K562 (cell line): ENCODE measurements around the gene UBE2M. TPM values are rescaled to one million over a fixed set of nuclear protein-coding genes. Genes with fewer than 3 reads are reported as not detected.

Experiments
- ATAC-seq: fragments of 200-7000 bp; cut with Tn5 transposase; 3 replicates; pipeline ENCODE4 v1.9.1; 2020; ENCODE audit warnings: moderate library complexity
- BruUV-seq: library from RNA; stranded (reverse); fragments of 400-500 nt; replicated peaks from 2 replicates; lab custom pipeline; 2021; lab: Mats Ljungman, UMichigan
- CTCF ChIA-PET: fragments of 300-600 bp; formaldehyde crosslinking; extraction: SDS; loops from one replicate; lab custom pipeline; 2021; ENCODE audit warnings: low intra/inter-chr PET ratio; lab: Yijun Ruan, JAX
- POLR2A ChIA-PET: fragments of 300-600, 350-650 bp; sonication (Branson Sonifier 250); formaldehyde crosslinking; extraction: SDS; loops from one replicate; lab custom pipeline; 2021; ENCODE audit warnings: antibody characterized with exemption, inconsistent platforms; lab: Yijun Ruan, JAX
- DNase-seq, 4 experiments: peaks; one replicate each; pipeline versions ENCODE4 v3.0.0 to v3.0.0-alpha.2; 2011 to 2018; ENCODE audit warnings: low spot score in 3 of 4, mixed read lengths in 3 of 4; ENCODE audit errors: extremely low read depth in 1 of 4
- FAIRE-seq: peaks from 2 replicates; lab custom pipeline; 2011; peaks lifted over from hg19 to GRCh38; lab: Jason Lieb, UNC
- H2AFZ ChIP-seq: 2 replicates; pipeline ENCODE4 v1.6.0; 2011; ENCODE audit warnings: low read depth, low read length, control low read depth, inconsistent platforms
- H3K27ac ChIP-seq: fragments of 200-600 bp; 3 replicates; pipeline ENCODE4 v1.8.0; 2011; ENCODE audit warnings: low read depth, mild to moderate bottlenecking, control low read depth, inconsistent platforms, low read length, moderate library complexity, mixed read lengths; ENCODE audit errors: extremely low read depth
- H3K27me3 ChIP-seq, 2 experiments: fragments of 300-600 bp in 1 of 2; 2 replicates in 1 of 2; 3 replicates in 1 of 2; pipeline versions ENCODE4 v1.6.0 to v1.8.0; 2011; ENCODE audit warnings: inconsistent platforms in 2 of 2, low read length in 2 of 2, mild to moderate bottlenecking in 1 of 2, mixed read lengths in 1 of 2, moderate library complexity in 1 of 2; ENCODE audit not compliant: control insufficient read depth in 2 of 2, insufficient read depth in 2 of 2
- H3K36me3 ChIP-seq: fragments of 300-600 bp; 3 replicates; pipeline ENCODE4 v1.8.0; 2011; ENCODE audit warnings: mild to moderate bottlenecking, low read length, inconsistent platforms; ENCODE audit not compliant: control insufficient read depth, insufficient read depth
- H3K4me1 ChIP-seq, 2 experiments: fragments of 200-600 bp in 1 of 2; replicated peaks in 1 of 2; 2 replicates in 1 of 2; 3 replicates in 1 of 2; pipeline versions ENCODE4 v1.5.1 to v1.8.0; 2011; ENCODE audit warnings: inconsistent platforms in 2 of 2, low read length in 2 of 2, mild to moderate bottlenecking in 1 of 2, mixed read lengths in 1 of 2, moderate library complexity in 1 of 2; ENCODE audit not compliant: control insufficient read depth in 2 of 2, insufficient read depth in 2 of 2
- H3K4me2 ChIP-seq: 2 replicates; pipeline ENCODE4 v1.6.1; 2011; ENCODE audit warnings: low read length, control low read depth, inconsistent platforms, mixed read lengths; ENCODE audit not compliant: insufficient read depth
- H3K4me3 ChIP-seq: fragments of 200-600 bp; sonication (generic), shearing (Covaris generic); 2 replicates; pipeline ENCODE4 v1.5.1; 2016; ENCODE audit warnings: control low read depth, inconsistent platforms
- H3K79me2 ChIP-seq: fragments of 200-600 bp; 3 replicates; pipeline ENCODE4 v1.8.0; 2011; ENCODE audit warnings: low read length, inconsistent platforms; ENCODE audit not compliant: control insufficient read depth, insufficient read depth
- H3K9ac ChIP-seq, 2 experiments: 2 replicates each; pipeline versions ENCODE4 v1.6.0 to v1.6.1; 2011; ENCODE audit warnings: low read depth in 2 of 2, low read length in 2 of 2, control low read depth in 1 of 2, inconsistent platforms in 1 of 2, mild to moderate bottlenecking in 1 of 2, mixed read lengths in 1 of 2; ENCODE audit not compliant: insufficient read depth in 1 of 2
- H3K9me1 ChIP-seq: one replicate; pipeline ENCODE4 v1.6.0; 2011; ENCODE audit warnings: inconsistent platforms, mild to moderate bottlenecking, low read length, moderate library complexity; ENCODE audit not compliant: control insufficient read depth, insufficient read depth
- H3K9me3 ChIP-seq: replicated peaks from 2 replicates; pipeline ENCODE4 v1.5.1; 2011; ENCODE audit warnings: low read depth, low read length, inconsistent platforms; ENCODE audit not compliant: control insufficient read depth, insufficient read depth
- H4K20me1 ChIP-seq: replicated peaks from 2 replicates; pipeline ENCODE4 v1.6.1; 2011; ENCODE audit warnings: low read length, inconsistent platforms, mixed read lengths; ENCODE audit not compliant: control insufficient read depth, insufficient read depth
- FOXA3 ChIP-seq, 2 experiments: fragments of 450-650 bp in 1 of 2; sonication (generic) in 1 of 2; formaldehyde crosslinking; IDR thresholded peaks in 1 of 2; conservative IDR thresholded peaks in 1 of 2; 2 replicates each; pipeline versions ENCODE4 v1.4.0 to v1.8.0; 2020 to 2022; ENCODE audit warnings: mild to moderate bottlenecking in 2 of 2, missing genetic modification reagents in 1 of 2
- HIVEP1 ChIP-seq: fragments of 250-450 bp; sonication (Bioruptor Pico); IDR thresholded peaks from 2 replicates; pipeline ENCODE4 v1.4.0; 2020; ENCODE audit warnings: mild to moderate bottlenecking
- MAX ChIP-seq: sonication (generic); formaldehyde crosslinking; IDR thresholded peaks from 2 replicates; pipeline ENCODE4 v1.9.0; 2022; ENCODE audit warnings: mild to moderate bottlenecking, missing genetic modification reagents
- MXI1 ChIP-seq: IDR thresholded peaks from 2 replicates; pipeline ENCODE4 v1.6.1; 2011; ENCODE audit warnings: low read depth, mild to moderate bottlenecking, improper control_type of control experiment, low read length
- POLR2AphosphoS2 ChIP-seq: IDR thresholded peaks from 2 replicates; pipeline ENCODE4 v1.6.1; 2012; ENCODE audit warnings: low read length, improper control_type of control experiment
- SNAPC5 ChIP-seq: fragments of 250-450 bp; sonication (Bioruptor Pico); IDR thresholded peaks from 2 replicates; pipeline ENCODE4 v1.8.0; 2021; ENCODE audit warnings: moderate library complexity, mild to moderate bottlenecking, inconsistent platforms
- SNRNP70 ChIP-seq: fragments of 200-400 bp; formaldehyde crosslinking; optimal IDR thresholded peaks from 2 replicates; pipeline ENCODE3; 2017; ENCODE audit warnings: low read depth, low read length
- THAP7 ChIP-seq: fragments of 250-450 bp; sonication (Bioruptor Pico); IDR thresholded peaks from 2 replicates; pipeline ENCODE4 v1.5.0; 2021
- U2AF2 ChIP-seq: fragments of 200-400 bp; formaldehyde crosslinking; optimal IDR thresholded peaks from 2 replicates; pipeline ENCODE3; 2017; ENCODE audit warnings: low read depth, mild to moderate bottlenecking, low read length
- ZFP91 ChIP-seq: sonication (generic); formaldehyde crosslinking; IDR thresholded peaks from 2 replicates; pipeline ENCODE4 v1.8.0; 2022; ENCODE audit warnings: mild to moderate bottlenecking, missing genetic modification reagents
- ZFX ChIP-seq: sonication (generic); formaldehyde crosslinking; IDR thresholded peaks from 2 replicates; pipeline ENCODE4 v1.8.0; 2022; ENCODE audit warnings: mild to moderate bottlenecking, missing genetic modification reagents, moderate library complexity
- ZKSCAN8 ChIP-seq: fragments of 200-800 bp; sonication (Bioruptor generic); IDR thresholded peaks from 2 replicates; pipeline ENCODE4 v1.6.1; 2016; ENCODE audit warnings: missing genetic modification characterization, missing compliant biosample characterization
- ZNF239 ChIP-seq: fragments of 250-450 bp; sonication (Bioruptor Pico); IDR thresholded peaks from 2 replicates; pipeline ENCODE4 v1.4.0; 2020; ENCODE audit warnings: mild to moderate bottlenecking
- ZNF589 ChIP-seq: fragments of 200-800 bp; sonication (Bioruptor generic); IDR thresholded peaks from 2 replicates; pipeline ENCODE4 v1.6.1; 2016; ENCODE audit warnings: low read depth, missing genetic modification characterization, missing compliant biosample characterization
- ZNF695 ChIP-seq: fragments of 450-650 bp; formaldehyde crosslinking; IDR thresholded peaks from 2 replicates; pipeline ENCODE4 v1.4.0; 2020; ENCODE audit warnings: mild to moderate bottlenecking, moderate library complexity
- WGBS: fragments of 100-300 bp; shearing (Covaris generic); methylation state at CpG from one replicate; pipeline ENCODE4 v1.1.6; 2016; ENCODE audit warnings: low coverage, mixed read lengths; ENCODE audit not compliant: insufficient coverage; ENCODE audit errors: missing lambda C conversion rate; 5-methylcytosine and 5-hydroxymethylcytosine counted together
- in situ Hi-C: fragments of 300-500 bp; cut with MboI; formaldehyde crosslinking; loops from 4 replicates; pipeline ENCODE4 v1.15.0; 2018; ENCODE audit warnings: inconsistent platforms, mixed read lengths
- intact Hi-C: fragments of 100-400 bp; cut with micrococcal nuclease; formaldehyde crosslinking; loops from 2 replicates; pipeline ENCODE4 v1.14.2; 2022
- polyA plus RNA-seq, 8 experiments: library from polyadenylated mRNA; depleted of rRNA in 4 of 8; stranded (reverse) in 5 of 8; unstranded in 3 of 8; fragments of >200 nt; fragmentation: Nextera tagmentation in 2 of 8; fragmentation: Illumina TruSeq in 1 of 8; extraction: Ambion mirVana in 2 of 8; extraction: Trizol in 1 of 8; gene quantifications; 2 replicates each; pipeline versions ENCODE4 v1.2.1 to v1.2.3, GENCODE V29; 2011 to 2014; ENCODE audit warnings: inconsistent platforms in 1 of 8, missing spikeins in 1 of 8
- total RNA-seq, 7 experiments: library from RNA; depleted of rRNA in 6 of 7; stranded (reverse); fragments of >200 nt in 6 of 7; fragmentation: Illumina TruSeq in 2 of 7; extraction: Trizol in 2 of 7; gene quantifications; 2 replicates each; pipeline versions ENCODE4 v1.2.1 to v1.2.3, GENCODE V29; 2011 to 2021; ENCODE audit warnings: low replicate concordance in 1 of 7

Gene UBE2M
- total and polyA plus RNA-seq, 9 of the 15 experiments (the other 6 are each of a cell fraction or from before 2014, with no cell fraction given), result 0.92 to 163 (median 85.7) TPM

GRCh38 chr19:58522709-58523108 lies 35.7 kb downstream of the UBE2M start:
- Histone ChIP-seq H2AFZ (peak overlapping the region; percentile 55), H3K4me1 (peaks cover 11 to 28% of the 10 kb centered on the region in 2 experiments), H3K9me3 (no peaks in the 10 kb centered on the region), H3K9me1 (peaks cover 3% of the 10 kb centered on the region), H3K9ac (0 out of 4 replicates have a peak overlapping the region, but pooled peaks of 1 of the 2 experiments have one; percentile 19), H3K27ac (no peak overlapping the region), H3K27me3 (no peaks in the 10 kb centered on the region), H3K79me2 (peaks cover 26% of the 10 kb centered on the region)
- intact Hi-C loops, result no loop called here
- BruUV-seq, result no TSS peak
- FAIRE-seq, result no peak
- CTCF ChIA-PET, result interaction anchor here (1.3 kb wide), 1 partner anchor 57 kb away, joined by 4 read pairs; no protein-coding TSS in a partner anchor
- no peak for TF ChIP-seq SNAPC5 (CRISPR knock-in tag)
- TF ChIP-seq MXI1, result no peak
- TF ChIP-seq FOXA3 (CRISPR knock-in tag; conservative IDR thresholded peaks at IDR 0.05 in 1 of 2, IDR thresholded peaks at IDR 0.05 in 1 of 2), result no peak
- TF ChIP-seq ZNF695 (CRISPR knock-in tag), result no peak
- TF ChIP-seq ZKSCAN8 (CRISPR knock-in tag), result no peak
- TF ChIP-seq THAP7, result no peak
- TF ChIP-seq ZNF239 (CRISPR knock-in tag), result no peak
- TF ChIP-seq ZNF589 (CRISPR knock-in tag), result no peak
- TF ChIP-seq POLR2AphosphoS2, result no peak
- TF ChIP-seq U2AF2, result no peak
- TF ChIP-seq SNRNP70, result no peak
- TF ChIP-seq MAX (CRISPR knock-in tag), result no peak
- no peak for TF ChIP-seq HIVEP1 (CRISPR knock-in tag)
- TF ChIP-seq ZFX (CRISPR knock-in tag), result no peak
- no peak for TF ChIP-seq ZFP91 (CRISPR knock-in tag)
- TF ChIP-seq, all 486 proteins: peak for 0
- no peak for ATAC-seq
- Histone ChIP-seq H4K20me1 (no peaks in the 10 kb centered on the region), H3K4me2 (no peak overlapping the region), H3K36me3 (no peaks in the 10 kb centered on the region; the same call in 2 of the 3 replicates), H3K4me3 (no peak overlapping the region)
- WGBS, result 27% methylated on average over 3 of the region's 3 CpGs
- no peak for DNase-seq
- POLR2A ChIA-PET, result no interaction called here
- in situ Hi-C loops, result no loop called here
